GM18907 (cell line): ENCODE data around the gene CACNA2D4.

ENCODE experiments used
- ATAC-seq: cut with Tn5 transposase; IDR thresholded peaks from one replicate; pipeline ENCODE4 v1.9.1; 2021; ENCODE audit warnings: mild to moderate bottlenecking, moderate library complexity; ENCODE audit not compliant: unreplicated experiment

The CACNA2D4 gene

GRCh38 chr12:1934068-1934467, 15.6 kb upstream of the CACNA2D4 start:
- no peak for ATAC-seq

DNA sequence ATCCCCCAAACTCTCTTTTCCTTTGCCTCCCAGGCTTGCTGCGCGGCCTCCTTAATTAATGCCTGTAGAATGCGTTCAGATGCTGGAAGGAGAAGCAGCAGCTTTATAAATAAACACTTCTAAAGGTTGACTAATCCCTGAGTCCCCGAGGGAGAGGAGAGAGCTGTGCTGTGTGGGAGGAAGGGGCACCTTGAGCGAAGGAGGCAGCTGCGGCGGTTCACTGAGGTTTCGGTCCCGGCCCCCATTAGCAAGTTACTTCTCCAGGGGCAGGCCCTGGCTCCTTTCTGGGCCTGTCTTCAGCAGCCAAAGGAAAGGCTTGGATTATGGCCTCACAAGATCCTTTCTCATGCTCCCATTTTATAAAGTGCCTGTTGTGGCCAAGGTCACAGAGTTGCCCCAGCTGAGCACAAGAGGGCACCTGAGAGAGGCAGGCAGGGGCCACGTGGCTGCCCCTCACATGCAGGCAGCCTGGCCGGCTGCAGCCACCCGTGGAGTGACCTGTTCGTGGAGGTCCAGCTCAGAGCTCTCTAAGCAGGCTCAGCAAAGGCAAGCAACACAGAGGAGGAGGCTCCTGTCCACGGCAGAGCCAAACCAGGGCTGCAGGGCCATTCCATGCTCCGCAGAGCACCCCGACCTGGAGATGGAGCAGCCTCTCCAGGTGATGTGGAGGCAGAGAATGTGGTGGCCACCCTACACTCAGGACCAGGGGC, 15.0 kb upstream of the CACNA2D4 start:
- peak; percentile 53 for ATAC-seq

- no peak for ATAC-seq
These were observed 13.9 kb upstream of the CACNA2D4 start for GRCh38 chr12:1932264-1932777.

DNA sequence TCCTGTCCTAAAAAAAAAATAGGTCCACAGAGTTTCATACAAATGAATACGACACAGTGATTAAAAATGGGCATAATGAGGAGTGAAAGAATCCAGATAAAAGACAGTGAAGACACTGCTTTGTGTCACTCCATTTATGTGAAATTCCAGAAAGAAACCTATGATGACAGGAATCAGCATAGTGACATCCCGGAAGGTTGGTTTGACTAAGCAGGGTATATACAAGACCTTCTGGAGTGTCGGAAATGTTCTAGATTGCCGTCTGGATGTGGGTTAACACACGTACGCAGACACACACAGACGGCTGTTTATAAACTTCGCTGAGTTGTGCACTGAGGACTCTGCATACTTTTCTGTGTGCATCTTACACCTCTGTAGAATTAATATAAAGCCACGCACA, 13.2 kb upstream of the CACNA2D4 start:
- no peak for ATAC-seq

GRCh38 chr12:1930803-1931597, 12.5 kb upstream of the CACNA2D4 start:
- no peak for ATAC-seq

GRCh38 chr12:1929985-1930802, 11.7 kb upstream of the CACNA2D4 start:
- ATAC-seq: no peak

DNA sequence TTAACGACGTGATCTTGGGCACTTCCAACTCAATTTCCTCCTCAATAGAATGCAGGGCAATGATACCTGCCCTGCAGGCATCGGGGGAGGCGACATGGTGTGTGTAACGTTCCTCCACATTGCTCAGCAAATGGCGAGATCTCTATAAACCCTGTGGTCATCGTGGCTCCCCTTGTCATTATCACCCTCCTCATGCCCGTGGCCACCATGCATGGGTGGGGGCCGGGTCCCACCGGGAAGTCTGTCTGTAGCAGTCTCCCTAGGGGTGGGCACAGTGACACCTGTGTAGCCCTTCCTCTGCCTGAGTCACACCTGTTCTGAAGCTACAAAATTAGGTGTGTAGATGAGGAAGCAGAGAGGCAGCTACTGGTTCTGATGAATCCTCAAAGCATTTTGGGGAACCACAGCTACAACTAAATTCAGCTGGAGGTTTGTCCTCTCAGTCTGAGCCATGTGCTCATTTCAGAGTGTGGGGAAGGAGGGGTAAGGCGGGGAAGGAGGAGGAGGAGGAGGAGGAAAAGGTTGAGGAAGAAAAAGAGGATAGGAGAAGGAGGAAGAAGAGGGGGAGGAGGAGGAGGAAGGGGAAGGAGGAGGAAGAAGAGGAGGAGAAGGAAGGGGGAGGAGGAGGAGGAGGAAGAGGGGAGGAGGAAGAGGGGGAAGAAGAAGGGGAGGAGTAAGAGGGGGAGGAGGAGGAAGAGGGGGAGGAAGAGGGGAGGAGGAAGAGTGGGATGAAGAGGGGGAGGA, 11.0 kb upstream of the CACNA2D4 start:
- no peak for ATAC-seq

- no peak for ATAC-seq
These were observed 10.1 kb upstream of the CACNA2D4 start for GRCh38 chr12:1928439-1929121.

GRCh38 chr12:1927751-1928351, 9.4 kb upstream of the CACNA2D4 start:
- ATAC-seq: no peak

- no peak for ATAC-seq
These were observed 8.7 kb upstream of the CACNA2D4 start for GRCh38 chr12:1927051-1927680.

GRCh38 chr12:1926251-1926657, 7.8 kb upstream of the CACNA2D4 start:
- no peak for ATAC-seq

DNA sequence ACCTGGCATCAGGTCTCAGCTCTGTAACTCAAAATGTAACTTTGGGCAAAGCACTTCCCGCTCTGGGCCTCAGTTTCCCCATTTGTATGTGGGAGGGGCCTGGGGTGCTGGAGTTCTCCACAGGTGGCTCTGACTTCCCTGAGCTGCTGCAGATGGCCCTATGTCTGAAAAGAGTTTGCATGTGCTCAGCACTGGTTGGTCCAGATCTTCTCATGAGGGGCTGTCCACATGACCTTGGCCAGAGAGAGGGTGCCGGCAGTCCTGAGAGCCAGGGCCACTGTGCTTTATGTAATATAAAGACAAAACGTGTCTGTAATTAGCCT, 7.2 kb upstream of the CACNA2D4 start:
- no peak for ATAC-seq

- no peak for ATAC-seq
These were observed 6.7 kb upstream of the CACNA2D4 start for GRCh38 chr12:1924996-1925683.

DNA sequence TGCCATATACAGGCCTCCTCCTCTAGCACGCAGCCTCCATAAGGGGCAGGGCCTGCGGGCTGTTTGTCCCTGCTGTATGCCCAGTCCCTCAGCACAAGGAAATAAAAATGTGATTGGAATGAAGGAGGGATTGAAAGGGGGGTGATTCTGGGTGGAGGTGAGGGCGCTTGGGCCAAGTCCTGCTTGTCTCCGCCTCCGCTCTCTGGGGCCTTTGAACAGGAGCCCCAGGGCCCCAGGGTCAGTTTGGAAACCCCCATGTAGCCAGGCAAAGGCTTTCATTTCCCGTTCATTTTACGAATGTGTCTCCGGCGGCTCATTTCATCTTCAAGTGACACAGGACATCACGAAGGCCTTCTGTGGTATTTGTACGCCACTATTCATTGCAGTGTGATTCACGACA, 4.5 kb upstream of the CACNA2D4 start:
- ATAC-seq: no peak

GRCh38 chr12:1922075-1922709, 3.7 kb upstream of the CACNA2D4 start:
- no peak for ATAC-seq

- no peak for ATAC-seq
These were observed 2.5 kb upstream of the CACNA2D4 start for GRCh38 chr12:1920971-1921370.

DNA sequence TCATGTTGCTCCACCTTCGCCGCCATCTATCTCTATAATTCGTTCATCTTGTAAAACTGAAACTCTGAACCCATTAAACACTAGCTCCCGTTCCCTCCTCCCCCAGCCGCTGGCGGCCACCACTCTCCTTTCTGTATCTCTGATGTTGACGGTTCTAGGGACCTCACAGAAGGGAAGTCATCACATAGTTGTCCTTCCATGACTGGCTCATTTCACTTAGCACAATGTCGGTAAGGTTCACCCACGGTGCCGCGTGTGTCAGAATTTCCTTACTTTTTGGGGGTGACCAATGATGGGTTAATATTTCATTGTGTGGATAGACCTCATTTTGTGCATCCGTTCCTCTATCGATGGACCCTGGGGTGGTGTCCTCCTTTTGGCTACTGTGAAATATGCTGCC, 2.0 kb upstream of the CACNA2D4 start:
- ATAC-seq: no peak

GRCh38 chr12:1919763-1920162, 1.3 kb upstream of the CACNA2D4 start:
- ATAC-seq: no peak
